Spleen (tissue), 11 donors: ENCODE measurements around the gene CYBRD1. TPM values are rescaled to one million over a fixed set of nuclear protein-coding genes. Genes with fewer than 3 reads are reported as not detected.
A peak's percentile ranks its signal among the peaks of the same experiment; 100 is the strongest.

Experiments used
- DNase-seq: peaks from one replicate; pipeline ENCODE4 v3.0.0-alpha.2; 2020
- H3K27ac ChIP-seq, 8 donors: fragments of 200-600 bp; sonication (generic) in 7 of 8; 1 replicate in 4 of 8; 2 replicates in 4 of 8; pipeline versions ENCODE4 v1.5.0 to v1.8.0; 2016 to 2021; ENCODE audit warnings: inconsistent platforms in 4 of 8, mild to moderate bottlenecking in 4 of 8, moderate library complexity in 1 of 8
- H3K27me3 ChIP-seq, 7 donors: fragments of 200-600 bp; sonication (generic) in 6 of 7; replicated peaks in 1 of 7; 1 replicate in 4 of 7; 2 replicates in 3 of 7; pipeline versions ENCODE4 v1.5.0 to v1.8.0; 2016 to 2021; ENCODE audit warnings: inconsistent platforms in 3 of 7, mild to moderate bottlenecking in 1 of 7
- H3K36me3 ChIP-seq, 6 donors: fragments of 200-600 bp; sonication (generic) in 5 of 6; 1 replicate in 4 of 6; 2 replicates in 2 of 6; pipeline versions ENCODE4 v1.5.0 to v1.8.0; 2016 to 2021; ENCODE audit warnings: inconsistent platforms in 2 of 6
- H3K4me1 ChIP-seq, 6 donors: fragments of 200-600 bp; sonication (generic) in 5 of 6; 1 replicate in 3 of 6; 2 replicates in 3 of 6; pipeline versions ENCODE4 v1.5.0 to v1.8.0; 2016 to 2021; ENCODE audit warnings: inconsistent platforms in 3 of 6
- H3K4me3 ChIP-seq, 8 donors: fragments of 200-600 bp; sonication (generic) in 7 of 8; 1 replicate in 4 of 8; 2 replicates in 4 of 8; pipeline versions ENCODE4 v1.5.0 to v1.8.0; 2016 to 2021; ENCODE audit warnings: inconsistent platforms in 4 of 8, mild to moderate bottlenecking in 4 of 8, moderate library complexity in 2 of 8
- H3K9me3 ChIP-seq, 8 donors: fragments of 200-600 bp; sonication (generic) in 7 of 8; 1 replicate in 4 of 8; 2 replicates in 4 of 8; pipeline versions ENCODE4 v1.5.0 to v1.8.0; 2016 to 2021; ENCODE audit warnings: inconsistent platforms in 4 of 8
- POLR2A ChIP-seq, 3 donors: fragments of 450-650 bp; IDR thresholded peaks; one replicate each; pipeline ENCODE4 v1.5.1; 2017; ENCODE audit warnings: antibody characterized with exemption in 3 of 3, mild to moderate bottlenecking in 1 of 3
- POLR2AphosphoS5 ChIP-seq, 3 donors: sonication (generic); formaldehyde crosslinking; IDR thresholded peaks; one replicate each; pipeline ENCODE4 v1.5.1; 2017; ENCODE audit warnings: antibody characterized with exemption in 3 of 3
- WGBS, 5 donors: extraction: QIAGEN DNeasy Blood & Tissue Kit in 3 of 5; methylation state at CpG; one replicate each; pipeline versions ENCODE4 v1.1.5 to v1.1.7; 2013 to 2018; 5-methylcytosine and 5-hydroxymethylcytosine counted together
- intact Hi-C: fragments of 100-400 bp; cut with DNase I; formaldehyde crosslinking; loops from one replicate; pipeline ENCODE4 v1.15.0; 2023; ENCODE audit warnings: low total_unique reads
- polyA plus RNA-seq, 3 donors: library from polyadenylated mRNA; stranded (reverse); fragments of 200-250 nt; gene quantifications; one replicate each; pipeline ENCODE4 v1.2.1, GENCODE V29; 2013
- total RNA-seq, 7 donors: library from RNA; depleted of rRNA in 3 of 7; stranded (reverse); fragments of >200 nt in 3 of 7; fragmentation: NEBNext Ultra II Directional in 4 of 7; extraction: Animal tissue kit (Norgen Biotek cat#: 25700) in 4 of 7; gene quantifications; one replicate each; pipeline versions ENCODE4 v1.1.0 to v1.2.1, GENCODE V29; 2016 to 2021
- TF ChIP-seq, protein P1 (sequence below), 11 experiments: fragments of 200-600 bp in 7 of 11; fragments of 450-650 bp in 4 of 11; sonication (generic) in 4 of 11; IDR thresholded peaks in 8 of 11; conservative IDR thresholded peaks in 3 of 11; 1 replicate in 7 of 11; 2 replicates in 4 of 11; pipeline versions ENCODE4 v1.4.0 to v1.8.0; 2016 to 2021; ENCODE audit warnings: antibody characterized with exemption in 11 of 11, inconsistent platforms in 4 of 11, mild to moderate bottlenecking in 1 of 11
- donor health status: healthy with polysubstance abuse.
- donor health status: DM: no; HTN: no; CAD: no; lungs with moderate emphysema.
- donor health status: DM: no; HTN: no; CAD: no.
- donor health status: Bipolar disorder and iron deficiency.
- donor health status: healthy.
- donor health status: DM: no; HTN: no; CAD: no.
- donor health status: DM: yes; HTN: yes; CAD: no.

Gene CYBRD1
- total and polyA plus RNA-seq, 10 donors = 8.2 to 61.7 (median 41.9) TPM

DNA sequence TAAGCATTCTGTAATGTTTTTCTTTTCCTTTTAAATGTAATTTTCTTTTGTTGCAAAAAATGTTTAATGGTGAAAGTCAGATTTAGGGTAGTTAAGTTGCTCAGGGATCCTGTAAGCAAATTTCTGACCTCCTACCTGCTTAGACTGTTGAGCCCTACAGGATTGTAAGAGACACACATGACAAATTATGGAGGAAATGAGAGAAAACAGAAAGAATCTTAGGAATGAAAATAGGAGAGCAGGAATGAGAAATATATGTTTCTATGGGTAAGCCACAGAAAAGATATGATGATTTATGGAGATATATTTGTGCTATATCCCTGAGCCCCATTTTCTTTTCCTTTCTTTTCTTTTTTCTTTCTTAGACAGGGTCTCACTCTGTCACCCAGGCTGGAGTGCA lies 28.3 kb downstream of the CYBRD1 start:
- Histone ChIP-seq H3K4me1 (no peaks in the 10 kb centered on the region), H3K27me3 (no peaks in the 10 kb centered on the region), H3K27ac (no peak overlapping the region), H3K36me3 (peaks cover 0 to 27% (median 3%) of the 10 kb centered on the region in 6 donors), H3K9me3 (no peaks in the 10 kb centered on the region), H3K4me3 (no peak overlapping the region)
- TF ChIP-seq, protein P1, sequence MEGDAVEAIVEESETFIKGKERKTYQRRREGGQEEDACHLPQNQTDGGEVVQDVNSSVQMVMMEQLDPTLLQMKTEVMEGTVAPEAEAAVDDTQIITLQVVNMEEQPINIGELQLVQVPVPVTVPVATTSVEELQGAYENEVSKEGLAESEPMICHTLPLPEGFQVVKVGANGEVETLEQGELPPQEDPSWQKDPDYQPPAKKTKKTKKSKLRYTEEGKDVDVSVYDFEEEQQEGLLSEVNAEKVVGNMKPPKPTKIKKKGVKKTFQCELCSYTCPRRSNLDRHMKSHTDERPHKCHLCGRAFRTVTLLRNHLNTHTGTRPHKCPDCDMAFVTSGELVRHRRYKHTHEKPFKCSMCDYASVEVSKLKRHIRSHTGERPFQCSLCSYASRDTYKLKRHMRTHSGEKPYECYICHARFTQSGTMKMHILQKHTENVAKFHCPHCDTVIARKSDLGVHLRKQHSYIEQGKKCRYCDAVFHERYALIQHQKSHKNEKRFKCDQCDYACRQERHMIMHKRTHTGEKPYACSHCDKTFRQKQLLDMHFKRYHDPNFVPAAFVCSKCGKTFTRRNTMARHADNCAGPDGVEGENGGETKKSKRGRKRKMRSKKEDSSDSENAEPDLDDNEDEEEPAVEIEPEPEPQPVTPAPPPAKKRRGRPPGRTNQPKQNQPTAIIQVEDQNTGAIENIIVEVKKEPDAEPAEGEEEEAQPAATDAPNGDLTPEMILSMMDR (IDR thresholded peaks at IDR 0.05 in 8 of 11, conservative IDR thresholded peaks at IDR 0.05 in 3 of 11) = no peak
- TF ChIP-seq POLR2A (IDR thresholded peaks at IDR 0.05) = no peak
- no peak for TF ChIP-seq POLR2AphosphoS5 (IDR thresholded peaks at IDR 0.05)
- DNase-seq = no peak
- intact Hi-C loops = no loop called here

DNA sequence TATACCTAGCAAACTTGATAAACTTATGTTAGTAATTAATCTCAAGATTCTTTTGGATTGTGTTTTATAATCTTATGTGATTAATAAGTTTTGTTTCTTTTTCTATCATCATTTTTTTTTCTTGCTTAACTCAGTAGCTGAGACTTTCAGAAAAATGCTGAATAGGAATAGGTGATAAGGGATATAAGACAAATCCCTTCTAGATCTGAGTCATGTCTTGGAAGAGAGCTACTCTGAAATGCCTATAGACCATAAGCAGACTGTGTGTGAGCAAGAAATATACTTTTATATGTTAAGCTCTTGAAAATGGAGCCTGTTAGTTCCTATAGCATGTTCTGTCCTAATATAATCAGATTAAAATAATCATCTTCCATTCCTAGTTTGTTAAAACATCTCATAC lies 29.6 kb downstream of the CYBRD1 start:
- H3K27ac ChIP-seq = no peak overlapping the region
- no peak overlapping the region for H3K4me3 ChIP-seq
- no peaks in the 10 kb centered on the region for H3K27me3 ChIP-seq
- H3K9me3 ChIP-seq = no peaks in the 10 kb centered on the region
- TF ChIP-seq POLR2AphosphoS5 (IDR thresholded peaks at IDR 0.05) = no peak
- TF ChIP-seq, protein P1 (IDR thresholded peaks at IDR 0.05 in 8 of 11, conservative IDR thresholded peaks at IDR 0.05 in 3 of 11) = no peak
- no peak for TF ChIP-seq POLR2A (IDR thresholded peaks at IDR 0.05)
- DNase-seq = no peak
- intact Hi-C loops = no loop called here
- H3K36me3 ChIP-seq = peaks cover 0 to 39% (median 4%) of the 10 kb centered on the region in 6 donors
- H3K4me1 ChIP-seq = no peaks in the 10 kb centered on the region

DNA sequence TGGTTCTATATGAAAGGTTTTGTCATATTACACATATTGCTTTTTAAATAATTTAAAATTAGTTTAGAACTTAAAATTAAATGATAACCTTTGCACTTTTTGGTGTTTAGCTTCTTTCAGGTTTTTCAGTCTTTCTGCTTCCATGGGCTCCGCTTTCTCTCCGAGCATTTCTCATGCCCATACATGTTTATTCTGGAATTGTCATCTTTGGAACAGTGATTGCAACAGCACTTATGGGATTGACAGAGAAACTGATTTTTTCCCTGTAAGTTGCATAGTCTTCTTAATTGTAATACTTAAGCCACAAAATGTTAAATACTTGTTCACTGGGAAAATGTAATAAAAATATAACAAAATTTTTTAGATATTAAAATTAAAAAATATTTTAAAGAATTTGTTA lies 31.0 kb downstream of the CYBRD1 start:
- TF ChIP-seq POLR2AphosphoS5 (IDR thresholded peaks at IDR 0.05) (no peak), POLR2A (IDR thresholded peaks at IDR 0.05) (no peak)
- TF ChIP-seq, protein P1 (IDR thresholded peaks at IDR 0.05 in 8 of 11, conservative IDR thresholded peaks at IDR 0.05 in 3 of 11) = no peak
- intact Hi-C loops = no loop called here
- Histone ChIP-seq H3K4me3 (no peak overlapping the region), H3K4me1 (no peaks in the 10 kb centered on the region), H3K27me3 (no peaks in the 10 kb centered on the region), H3K27ac (no peak overlapping the region), H3K36me3 (peaks cover 0 to 44% (median 4%) of the 10 kb centered on the region in 6 donors), H3K9me3 (no peaks in the 10 kb centered on the region)
- no peak for DNase-seq
- 98 to 100% (median 99%) methylated on average over 2 of the region's 2 CpGs for WGBS, 5 donors

DNA sequence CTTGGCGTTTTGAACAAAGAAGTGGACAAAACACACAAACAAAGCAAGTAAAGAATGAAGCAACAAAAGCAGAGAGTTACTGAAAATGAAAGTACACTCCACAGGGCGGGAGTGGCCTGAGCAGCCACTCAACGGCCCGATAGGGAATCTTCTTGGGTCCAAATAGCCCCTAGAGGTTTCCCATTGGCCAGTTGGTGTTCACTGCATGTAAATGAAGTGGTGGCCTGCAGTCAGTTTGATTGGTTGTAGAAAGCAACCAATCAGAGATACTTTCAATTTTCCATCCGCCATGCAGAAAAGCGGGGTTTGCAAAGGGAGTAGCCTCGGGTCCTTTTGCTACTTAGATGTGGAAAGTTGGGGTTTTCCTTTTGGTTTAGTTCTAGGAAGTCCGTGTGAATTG lies 31.6 kb downstream of the CYBRD1 start:
- Histone ChIP-seq H3K4me1 (no peaks in the 10 kb centered on the region), H3K9me3 (no peaks in the 10 kb centered on the region), H3K4me3 (peak overlapping the region in 2 of 8 donors; percentile 16 to 34), H3K36me3 (peaks cover 0 to 44% (median 4%) of the 10 kb centered on the region in 6 donors), H3K27me3 (no peaks in the 10 kb centered on the region), H3K27ac (no peak overlapping the region)
- no peak for DNase-seq
- TF ChIP-seq POLR2AphosphoS5 (IDR thresholded peaks at IDR 0.05) (no peak), POLR2A (IDR thresholded peaks at IDR 0.05) (no peak)
- TF ChIP-seq, protein P1 (IDR thresholded peaks at IDR 0.05 in 8 of 11, conservative IDR thresholded peaks at IDR 0.05 in 3 of 11) = no peak
- WGBS, 5 donors = 83 to 89% (median 84%) methylated on average over 8 of the region's 8 CpGs
- intact Hi-C loops = no loop called here
